SK-N-SH (cell line): ENCODE results near the gene CNIH2. TPM values are rescaled to one million over a fixed set of nuclear protein-coding genes. Genes with fewer than 3 reads are reported as not detected.

Source experiments
- CTCF ChIA-PET: fragments of 300-600, 350-600 bp; formaldehyde crosslinking; extraction: SDS; loops from one replicate; lab custom pipeline; 2021; lab: Yijun Ruan, JAX
- POLR2A ChIA-PET: fragments of 350-600 bp; sonication (Branson Sonifier 250); formaldehyde crosslinking; extraction: SDS; loops from one replicate; lab custom pipeline; 2020; ENCODE audit warnings: antibody characterized with exemption, inconsistent platforms; lab: Yijun Ruan, JAX
- DNase-seq: peaks from one replicate; pipeline ENCODE4 v3.0.0; 2012
- H2AFZ ChIP-seq: fragments of 200-600 bp; sonication (generic); 2 replicates; pipeline ENCODE4 v1.8.1; 2016; ENCODE audit warnings: antibody characterized with exemption, mild to moderate bottlenecking, low read depth
- H3F3A ChIP-seq: fragments of 200-600 bp; sonication (generic); replicated peaks from 2 replicates; pipeline ENCODE3; 2016; ENCODE audit warnings: antibody characterized with exemption, mild to moderate bottlenecking; ENCODE audit not compliant: insufficient read depth
- H3K27ac ChIP-seq, 2 experiments: fragments of 200-500 bp in 1 of 2; fragments of 200-600 bp in 1 of 2; sonication (Bioruptor generic) in 1 of 2; sonication (generic), shearing (Covaris generic) in 1 of 2; 2 replicates each; pipeline versions ENCODE4 v1.5.1 to v1.6.1; 2014 to 2016; ENCODE audit warnings: low read depth in 2 of 2, inconsistent platforms in 1 of 2, low read length in 1 of 2, mild to moderate bottlenecking in 1 of 2, mixed read lengths in 1 of 2
- H3K27me3 ChIP-seq: fragments of 200-600 bp; sonication (generic), shearing (Covaris generic); 2 replicates; pipeline ENCODE4 v1.6.1; 2016; ENCODE audit warnings: mixed run types; ENCODE audit not compliant: insufficient read depth
- H3K36me3 ChIP-seq, 2 experiments: fragments of 200-500 bp in 1 of 2; fragments of 200-600 bp in 1 of 2; sonication (Bioruptor generic) in 1 of 2; sonication (generic) in 1 of 2; replicated peaks in 1 of 2; 2 replicates each; pipeline versions ENCODE3 to v1.5.1; 2014 to 2016; ENCODE audit warnings: low read length in 1 of 2, mild to moderate bottlenecking in 1 of 2; ENCODE audit not compliant: insufficient read depth in 2 of 2, control insufficient read depth in 1 of 2
- H3K4me1 ChIP-seq, 2 experiments: fragments of 200-500 bp in 1 of 2; fragments of 200-600 bp in 1 of 2; sonication (Bioruptor generic) in 1 of 2; sonication (generic), shearing (Covaris generic) in 1 of 2; 2 replicates each; pipeline versions ENCODE4 v1.5.1 to v1.6.1; 2014 to 2016; ENCODE audit warnings: low read depth in 1 of 2, low read length in 1 of 2, mixed run types in 1 of 2; ENCODE audit not compliant: insufficient read depth in 2 of 2, control insufficient read depth in 1 of 2
- H3K4me2 ChIP-seq: fragments of 200-600 bp; sonication (generic), shearing (Covaris generic); 2 replicates; pipeline ENCODE4 v1.6.1; 2017; ENCODE audit warnings: mixed run types
- H3K4me3 ChIP-seq, 2 experiments: fragments of 200-500 bp in 1 of 2; fragments of 200-600 bp in 1 of 2; sonication (Bioruptor generic) in 1 of 2; sonication (generic), shearing (Covaris generic) in 1 of 2; 2 replicates each; pipeline versions ENCODE4 v1.5.1 to v1.8.1; 2014 to 2016; ENCODE audit warnings: low read depth in 2 of 2, inconsistent platforms in 1 of 2, low read length in 1 of 2, mild to moderate bottlenecking in 1 of 2, mixed read lengths in 1 of 2, moderate library complexity in 1 of 2
- H3K79me2 ChIP-seq: fragments of 200-600 bp; sonication (generic); 2 replicates; pipeline ENCODE4 v1.8.1; 2017; ENCODE audit warnings: mild to moderate bottlenecking; ENCODE audit not compliant: insufficient read depth
- H3K9ac ChIP-seq: fragments of 200-600 bp; sonication (generic); 2 replicates; pipeline ENCODE4 v1.6.1; 2017; ENCODE audit warnings: mixed run types
- H3K9me2 ChIP-seq: fragments of 200-600 bp; sonication (generic); 2 replicates; pipeline ENCODE4 v1.6.1; 2017; ENCODE audit warnings: mixed run types
- H3K9me3 ChIP-seq: fragments of 200-600 bp; sonication (generic); 2 replicates; pipeline ENCODE4 v1.6.1; 2017; ENCODE audit warnings: mixed run types, mild to moderate bottlenecking, moderate library complexity
- H4K20me1 ChIP-seq: fragments of 200-600 bp; sonication (generic); 2 replicates; pipeline ENCODE4 v1.6.1; 2017; ENCODE audit warnings: mild to moderate bottlenecking, mixed run types; ENCODE audit not compliant: insufficient read depth
- CHD2 ChIP-seq: fragments of 150-350 bp; IDR thresholded peaks from 2 replicates; pipeline ENCODE4 v1.6.1; 2018; ENCODE audit warnings: low read length; ENCODE audit not compliant: partially characterized antibody
- ELF1 ChIP-seq: IDR thresholded peaks from 2 replicates; pipeline ENCODE4 v1.4.0; 2012
- FOSL2 ChIP-seq: IDR thresholded peaks from 2 replicates; pipeline ENCODE4 v1.4.0; 2012; ENCODE audit warnings: low read depth, mild to moderate bottlenecking, moderate library complexity, borderline replicate concordance
- FOXJ3 ChIP-seq: sonication (generic); formaldehyde crosslinking; IDR thresholded peaks from 2 replicates; pipeline ENCODE4 v1.5.1; 2020; ENCODE audit warnings: mild to moderate bottlenecking, missing genetic modification reagents
- FOXM1 ChIP-seq: IDR thresholded peaks from 2 replicates; pipeline ENCODE4 v1.4.0; 2012; ENCODE audit warnings: low read depth, mild to moderate bottlenecking
- GATA2 ChIP-seq: sonication (generic); formaldehyde crosslinking; IDR thresholded peaks from 2 replicates; pipeline ENCODE4 v1.5.0; 2020; ENCODE audit warnings: mild to moderate bottlenecking, missing genetic modification reagents
- MAX ChIP-seq: IDR thresholded peaks from 2 replicates; pipeline ENCODE4 v1.4.0; 2012; ENCODE audit warnings: low read depth
- MXI1 ChIP-seq: IDR thresholded peaks from 2 replicates; pipeline ENCODE4 v1.6.1; 2012; ENCODE audit warnings: mild to moderate bottlenecking, low read depth, low read length, improper control_type of control experiment
- NFIC ChIP-seq: IDR thresholded peaks from 2 replicates; pipeline ENCODE4 v1.4.0; 2012; ENCODE audit warnings: borderline replicate concordance
- NRF1 ChIP-seq: IDR thresholded peaks from 2 replicates; pipeline ENCODE4 v1.6.1; 2012; ENCODE audit warnings: low read depth, mild to moderate bottlenecking, low read length
- RAD21 ChIP-seq: IDR thresholded peaks from 2 replicates; pipeline ENCODE4 v1.6.1; 2012; ENCODE audit warnings: mild to moderate bottlenecking, low read length
- RFX5 ChIP-seq: IDR thresholded peaks from 2 replicates; pipeline ENCODE4 v1.6.1; 2012; ENCODE audit warnings: mild to moderate bottlenecking, improper control_type of control experiment, low read length
- SIN3A ChIP-seq: IDR thresholded peaks from 2 replicates; pipeline ENCODE4 v1.6.1; 2012; ENCODE audit warnings: low read depth, mild to moderate bottlenecking, low read length, moderate library complexity, borderline replicate concordance
- TCF12 ChIP-seq: IDR thresholded peaks from 2 replicates; pipeline ENCODE4 v1.4.0; 2012
- USF1 ChIP-seq: IDR thresholded peaks from 2 replicates; pipeline ENCODE4 v1.4.0; 2012; ENCODE audit warnings: low read depth, borderline replicate concordance
- USF2 ChIP-seq: fragments of 150-350 bp; IDR thresholded peaks from 2 replicates; pipeline ENCODE4 v1.6.1; 2017; ENCODE audit warnings: antibody characterized with exemption, low read length, low read depth, borderline replicate concordance
- YY1 ChIP-seq: IDR thresholded peaks from 2 replicates; pipeline ENCODE4 v1.4.0; 2012; ENCODE audit warnings: low read depth, mild to moderate bottlenecking
- ZBTB33 ChIP-seq: IDR thresholded peaks from 2 replicates; pipeline ENCODE4 v1.4.0; 2012; ENCODE audit warnings: low read depth, borderline replicate concordance
- WGBS: methylation state at CpG from one replicate; pipeline ENCODE4 v1.1.6; 2017; ENCODE audit warnings: low lambda C conversion rate; 5-methylcytosine and 5-hydroxymethylcytosine counted together
- polyA plus RNA-seq, 3 experiments: library from polyadenylated mRNA; depleted of rRNA; stranded (reverse); fragments of >200 nt; gene quantifications; 2 replicates each; pipeline ENCODE4 v1.2.3, GENCODE V29; 2012
- TF ChIP-seq, protein P1 (sequence below): fragments of 150-350 bp; IDR thresholded peaks from 2 replicates; pipeline ENCODE4 v1.6.1; 2016; ENCODE audit warnings: mild to moderate bottlenecking, low read depth, low read length

Gene CNIH2
- polyA plus RNA-seq, 1 of the 3 experiments (the other 2 are of a cell fraction), result 11.8 TPM

DNA sequence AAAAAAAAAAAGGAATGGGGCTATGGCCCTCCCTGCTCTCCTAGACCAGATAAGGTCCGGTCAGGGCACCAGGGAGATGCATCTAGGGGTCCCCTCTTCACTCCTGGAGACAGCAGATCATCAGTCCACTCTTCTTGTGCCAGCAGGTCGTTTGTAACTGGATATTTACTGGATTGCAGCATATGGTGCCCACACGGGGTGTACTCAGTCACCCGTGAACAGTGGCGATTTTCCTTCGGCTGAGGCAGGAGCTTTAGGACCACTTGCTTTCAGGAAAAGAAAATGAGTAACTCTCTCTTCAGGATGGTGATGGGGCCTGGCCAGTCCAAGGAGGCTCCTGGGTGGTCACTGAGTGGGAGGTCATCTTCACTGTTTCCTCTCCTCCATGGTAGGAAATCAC lies 47.8 kb upstream of the CNIH2 start:
- Histone ChIP-seq H3K27me3 (no peaks in the 10 kb centered on the region), H4K20me1 (no peaks in the 10 kb centered on the region), H3K9me3 (no peaks in the 10 kb centered on the region), H3K27ac (no peak overlapping the region), H3F3A (no peaks in the 10 kb centered on the region), H3K36me3 (peaks cover 36 to 78% of the 10 kb centered on the region in 2 experiments)
- no peak for DNase-seq
- TF ChIP-seq ELF1, result no peak
- TF ChIP-seq MXI1, result no peak
- no peak for TF ChIP-seq FOSL2
- TF ChIP-seq GATA2 (CRISPR knock-in tag), result no peak
- no peak for TF ChIP-seq FOXJ3 (CRISPR knock-in tag)
- TF ChIP-seq RAD21, result no peak
- no peak for TF ChIP-seq ZBTB33
- TF ChIP-seq FOXM1, result no peak
- no peak for TF ChIP-seq RFX5
- TF ChIP-seq YY1, result no peak
- no peak for TF ChIP-seq USF2
- no peak for TF ChIP-seq TCF12
- TF ChIP-seq USF1, result no peak
- TF ChIP-seq NRF1, result no peak
- no peak for TF ChIP-seq CHD2
- TF ChIP-seq, protein P1, sequence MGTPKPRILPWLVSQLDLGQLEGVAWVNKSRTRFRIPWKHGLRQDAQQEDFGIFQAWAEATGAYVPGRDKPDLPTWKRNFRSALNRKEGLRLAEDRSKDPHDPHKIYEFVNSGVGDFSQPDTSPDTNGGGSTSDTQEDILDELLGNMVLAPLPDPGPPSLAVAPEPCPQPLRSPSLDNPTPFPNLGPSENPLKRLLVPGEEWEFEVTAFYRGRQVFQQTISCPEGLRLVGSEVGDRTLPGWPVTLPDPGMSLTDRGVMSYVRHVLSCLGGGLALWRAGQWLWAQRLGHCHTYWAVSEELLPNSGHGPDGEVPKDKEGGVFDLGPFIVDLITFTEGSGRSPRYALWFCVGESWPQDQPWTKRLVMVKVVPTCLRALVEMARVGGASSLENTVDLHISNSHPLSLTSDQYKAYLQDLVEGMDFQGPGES, result no peak
- no peak for TF ChIP-seq MAX
- no peak for TF ChIP-seq SIN3A
- no peak for TF ChIP-seq NFIC
- TF ChIP-seq, all 33 proteins: peak for 0
- POLR2A ChIA-PET, result no interaction called here
- no peaks in the 10 kb centered on the region for H3K9me2 ChIP-seq
- CTCF ChIA-PET, result interaction anchor here (1.2 to 1.6 kb wide), 3 partner anchors 8 to 10 kb away, joined by 3 to 5 read pairs (median 4); no protein-coding TSS in a partner anchor
- WGBS, result 93% methylated on average over 6 of the region's 6 CpGs
- H3K4me3 ChIP-seq, result no peak overlapping the region
- H2AFZ ChIP-seq, result no peak overlapping the region
- no peak overlapping the region for H3K9ac ChIP-seq
- peaks cover 0 to under 1% of the 10 kb centered on the region in 2 experiments; a peak in 1 of 4 replicates for H3K4me1 ChIP-seq
- H3K4me2 ChIP-seq, result no peak overlapping the region
- no peaks in the 10 kb centered on the region for H3K79me2 ChIP-seq
